ENCODE data around the gene HERPUD1. TPM values are rescaled to one million over a fixed set of nuclear protein-coding genes. Genes with fewer than 3 reads are reported as not detected.

The HERPUD1 gene
- total and polyA plus RNA-seq, 2 of the 13 experiments (the other 11 are each of a cell fraction or from before 2014, with no cell fraction given) = 96.2 to 323 TPM

DNA sequence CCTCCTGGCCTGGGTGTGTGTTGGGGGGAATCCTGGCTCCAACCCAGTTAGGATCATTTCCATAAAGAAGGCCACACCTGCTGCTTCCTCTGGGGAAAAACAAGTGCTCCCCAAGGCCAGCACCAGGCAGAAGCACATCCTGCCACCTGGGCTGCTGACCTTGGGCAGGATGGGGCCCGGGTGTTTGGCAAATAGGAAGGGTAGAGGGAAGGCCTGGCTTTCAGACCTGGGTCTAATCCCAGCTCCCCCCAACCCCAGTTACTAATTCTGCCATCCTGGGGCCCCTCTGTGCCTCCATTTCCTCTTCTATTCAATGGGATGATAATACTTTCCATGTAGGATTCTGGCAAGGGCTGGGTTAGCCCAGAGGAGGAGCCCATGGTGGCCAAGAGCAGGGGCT lies 54.4 kb downstream of the HERPUD1 start (continued):
- TF ChIP-seq ZFAT (CRISPR knock-in tag; conservative IDR thresholded peaks at IDR 0.05) = no peak
- TF ChIP-seq, protein P1, sequence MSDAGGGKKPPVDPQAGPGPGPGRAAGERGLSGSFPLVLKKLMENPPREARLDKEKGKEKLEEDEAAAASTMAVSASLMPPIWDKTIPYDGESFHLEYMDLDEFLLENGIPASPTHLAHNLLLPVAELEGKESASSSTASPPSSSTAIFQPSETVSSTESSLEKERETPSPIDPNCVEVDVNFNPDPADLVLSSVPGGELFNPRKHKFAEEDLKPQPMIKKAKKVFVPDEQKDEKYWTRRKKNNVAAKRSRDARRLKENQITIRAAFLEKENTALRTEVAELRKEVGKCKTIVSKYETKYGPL (CRISPR knock-in tag; IDR thresholded peaks at IDR 0.05) = no peak
- TF ChIP-seq, protein P2, sequence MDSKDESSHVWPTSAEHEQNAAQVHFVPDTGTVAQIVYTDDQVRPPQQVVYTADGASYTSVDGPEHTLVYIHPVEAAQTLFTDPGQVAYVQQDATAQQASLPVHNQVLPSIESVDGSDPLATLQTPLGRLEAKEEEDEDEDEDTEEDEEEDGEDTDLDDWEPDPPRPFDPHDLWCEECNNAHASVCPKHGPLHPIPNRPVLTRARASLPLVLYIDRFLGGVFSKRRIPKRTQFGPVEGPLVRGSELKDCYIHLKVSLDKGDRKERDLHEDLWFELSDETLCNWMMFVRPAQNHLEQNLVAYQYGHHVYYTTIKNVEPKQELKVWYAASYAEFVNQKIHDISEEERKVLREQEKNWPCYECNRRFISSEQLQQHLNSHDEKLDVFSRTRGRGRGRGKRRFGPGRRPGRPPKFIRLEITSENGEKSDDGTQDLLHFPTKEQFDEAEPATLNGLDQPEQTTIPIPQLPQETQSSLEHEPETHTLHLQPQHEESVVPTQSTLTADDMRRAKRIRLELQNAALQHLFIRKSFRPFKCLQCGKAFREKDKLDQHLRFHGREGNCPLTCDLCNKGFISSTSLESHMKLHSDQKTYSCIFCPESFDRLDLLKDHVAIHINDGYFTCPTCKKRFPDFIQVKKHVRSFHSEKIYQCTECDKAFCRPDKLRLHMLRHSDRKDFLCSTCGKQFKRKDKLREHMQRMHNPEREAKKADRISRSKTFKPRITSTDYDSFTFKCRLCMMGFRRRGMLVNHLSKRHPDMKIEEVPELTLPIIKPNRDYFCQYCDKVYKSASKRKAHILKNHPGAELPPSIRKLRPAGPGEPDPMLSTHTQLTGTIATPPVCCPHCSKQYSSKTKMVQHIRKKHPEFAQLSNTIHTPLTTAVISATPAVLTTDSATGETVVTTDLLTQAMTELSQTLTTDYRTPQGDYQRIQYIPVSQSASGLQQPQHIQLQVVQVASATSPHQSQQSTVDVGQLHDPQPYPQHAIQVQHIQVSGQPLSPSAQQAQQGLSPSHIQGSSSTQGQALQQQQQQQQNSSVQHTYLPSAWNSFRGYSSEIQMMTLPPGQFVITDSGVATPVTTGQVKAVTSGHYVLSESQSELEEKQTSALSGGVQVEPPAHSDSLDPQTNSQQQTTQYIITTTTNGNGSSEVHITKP (CRISPR knock-in tag; IDR thresholded peaks at IDR 0.05; ENCODE audit: low read depth) = no peak
- no peak for TF ChIP-seq BORCS8-MEF2B (CRISPR knock-in tag; IDR thresholded peaks at IDR 0.05)
- TF ChIP-seq TSC22D2 (CRISPR knock-in tag; IDR thresholded peaks at IDR 0.05; ENCODE audit: borderline replicate concordance) = no peak
- TF ChIP-seq, protein P3, sequence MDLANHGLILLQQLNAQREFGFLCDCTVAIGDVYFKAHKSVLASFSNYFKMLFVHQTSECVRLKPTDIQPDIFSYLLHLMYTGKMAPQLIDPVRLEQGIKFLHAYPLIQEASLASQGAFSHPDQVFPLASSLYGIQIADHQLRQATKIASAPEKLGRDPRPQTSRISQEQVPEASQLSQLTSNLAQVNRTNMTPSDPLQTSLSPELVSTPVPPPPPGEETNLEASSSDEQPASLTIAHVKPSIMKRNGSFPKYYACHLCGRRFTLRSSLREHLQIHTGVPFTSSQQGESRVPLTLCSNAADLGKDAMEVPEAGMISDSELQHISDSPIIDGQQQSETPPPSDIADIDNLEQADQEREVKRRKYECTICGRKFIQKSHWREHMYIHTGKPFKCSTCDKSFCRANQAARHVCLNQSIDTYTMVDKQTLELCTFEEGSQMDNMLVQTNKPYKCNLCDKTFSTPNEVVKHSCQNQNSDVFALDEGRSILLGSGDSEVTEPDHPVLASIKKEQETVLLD (CRISPR knock-in tag; IDR thresholded peaks at IDR 0.05; ENCODE audit: low read depth) = no peak
- TF ChIP-seq, protein P4, sequence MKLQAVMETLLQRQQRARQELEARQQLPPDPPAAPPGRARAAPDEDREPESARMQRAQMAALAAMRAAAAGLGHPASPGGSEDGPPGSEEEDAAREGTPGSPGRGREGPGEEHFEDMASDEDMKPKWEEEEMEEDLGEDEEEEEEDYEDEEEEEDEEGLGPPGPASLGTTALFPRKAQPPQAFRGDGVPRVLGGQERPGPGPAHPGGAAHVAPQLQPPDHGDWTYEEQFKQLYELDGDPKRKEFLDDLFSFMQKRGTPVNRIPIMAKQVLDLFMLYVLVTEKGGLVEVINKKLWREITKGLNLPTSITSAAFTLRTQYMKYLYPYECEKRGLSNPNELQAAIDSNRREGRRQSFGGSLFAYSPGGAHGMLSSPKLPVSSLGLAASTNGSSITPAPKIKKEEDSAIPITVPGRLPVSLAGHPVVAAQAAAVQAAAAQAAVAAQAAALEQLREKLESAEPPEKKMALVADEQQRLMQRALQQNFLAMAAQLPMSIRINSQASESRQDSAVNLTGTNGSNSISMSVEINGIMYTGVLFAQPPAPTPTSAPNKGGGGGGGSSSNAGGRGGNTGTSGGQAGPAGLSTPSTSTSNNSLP (IDR thresholded peaks at IDR 0.05; ENCODE audit: low read depth, low read length) = no peak
- no peak for TF ChIP-seq ZNF546 (CRISPR knock-in tag; conservative IDR thresholded peaks at IDR 0.05)
- TF ChIP-seq ZC3H4 (CRISPR knock-in tag; IDR thresholded peaks at IDR 0.05; ENCODE audit: borderline replicate concordance) = no peak
- TF ChIP-seq ZNF143 (CRISPR knock-in tag; IDR thresholded peaks at IDR 0.05) = no peak
- no peak for TF ChIP-seq ZNF460 (CRISPR knock-in tag; IDR thresholded peaks at IDR 0.05; ENCODE audit: borderline replicate concordance)
- TF ChIP-seq, protein P5, sequence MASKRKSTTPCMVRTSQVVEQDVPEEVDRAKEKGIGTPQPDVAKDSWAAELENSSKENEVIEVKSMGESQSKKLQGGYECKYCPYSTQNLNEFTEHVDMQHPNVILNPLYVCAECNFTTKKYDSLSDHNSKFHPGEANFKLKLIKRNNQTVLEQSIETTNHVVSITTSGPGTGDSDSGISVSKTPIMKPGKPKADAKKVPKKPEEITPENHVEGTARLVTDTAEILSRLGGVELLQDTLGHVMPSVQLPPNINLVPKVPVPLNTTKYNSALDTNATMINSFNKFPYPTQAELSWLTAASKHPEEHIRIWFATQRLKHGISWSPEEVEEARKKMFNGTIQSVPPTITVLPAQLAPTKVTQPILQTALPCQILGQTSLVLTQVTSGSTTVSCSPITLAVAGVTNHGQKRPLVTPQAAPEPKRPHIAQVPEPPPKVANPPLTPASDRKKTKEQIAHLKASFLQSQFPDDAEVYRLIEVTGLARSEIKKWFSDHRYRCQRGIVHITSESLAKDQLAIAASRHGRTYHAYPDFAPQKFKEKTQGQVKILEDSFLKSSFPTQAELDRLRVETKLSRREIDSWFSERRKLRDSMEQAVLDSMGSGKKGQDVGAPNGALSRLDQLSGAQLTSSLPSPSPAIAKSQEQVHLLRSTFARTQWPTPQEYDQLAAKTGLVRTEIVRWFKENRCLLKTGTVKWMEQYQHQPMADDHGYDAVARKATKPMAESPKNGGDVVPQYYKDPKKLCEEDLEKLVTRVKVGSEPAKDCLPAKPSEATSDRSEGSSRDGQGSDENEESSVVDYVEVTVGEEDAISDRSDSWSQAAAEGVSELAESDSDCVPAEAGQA (IDR thresholded peaks at IDR 0.05; ENCODE audit: low read depth) = no peak
- TF ChIP-seq, protein P5 (CRISPR knock-in tag; IDR thresholded peaks at IDR 0.05; ENCODE audit: borderline replicate concordance) = no peak
- TF ChIP-seq POLR2AphosphoS2 (IDR thresholded peaks at IDR 0.05; ENCODE audit: low read depth, low read length) = no peak
